K562 (cell line): ENCODE data around the gene LAMTOR5. TPM values are rescaled to one million over a fixed set of nuclear protein-coding genes. Genes with fewer than 3 reads are reported as not detected.

Experiments used
- BRD4 ChIP-seq: fragments of 200-600 bp; sonication (generic); IDR thresholded peaks from 2 replicates; pipeline ENCODE4 v1.6.1; 2017; ENCODE audit warnings: inconsistent platforms
- CEBPB ChIP-seq: fragments of 450-650 bp; IDR thresholded peaks from 2 replicates; pipeline ENCODE4 v1.6.1; 2016; ENCODE audit warnings: missing genetic modification characterization, missing compliant biosample characterization
- HNRNPUL1 ChIP-seq: fragments of 200-400 bp; formaldehyde crosslinking; IDR thresholded peaks from 2 replicates; pipeline ENCODE4 v1.6.1; 2017; ENCODE audit warnings: low read length
- MAFF ChIP-seq: IDR thresholded peaks from 2 replicates; pipeline ENCODE4 v1.6.1; 2012; ENCODE audit warnings: low read length, improper control_type of control experiment
- NR2C2 ChIP-seq, 2 experiments: fragments of 200-800 bp in 1 of 2; sonication (Bioruptor generic) in 1 of 2; sonication (generic) in 1 of 2; formaldehyde crosslinking in 1 of 2; IDR thresholded peaks; 2 replicates each; pipeline versions ENCODE4 v1.6.1 to v1.8.0; 2016 to 2022; ENCODE audit warnings: mild to moderate bottlenecking in 1 of 2, missing compliant biosample characterization in 1 of 2, missing genetic modification characterization in 1 of 2, missing genetic modification reagents in 1 of 2
- PHF21A ChIP-seq: fragments of 450-650 bp; IDR thresholded peaks from 2 replicates; pipeline ENCODE4 v1.6.1; 2017; ENCODE audit warnings: low read depth, borderline replicate concordance
- ZNF263 ChIP-seq: sonication (generic); formaldehyde crosslinking; IDR thresholded peaks from 2 replicates; pipeline ENCODE4 v1.8.0; 2022; ENCODE audit warnings: mild to moderate bottlenecking, missing genetic modification reagents, borderline replicate concordance
- polyA plus RNA-seq, 8 experiments: library from polyadenylated mRNA; depleted of rRNA in 4 of 8; stranded (reverse) in 5 of 8; unstranded in 3 of 8; fragments of >200 nt; fragmentation: Nextera tagmentation in 2 of 8; fragmentation: Illumina TruSeq in 1 of 8; extraction: Ambion mirVana in 2 of 8; extraction: Trizol in 1 of 8; gene quantifications; 2 replicates each; pipeline versions ENCODE4 v1.2.1 to v1.2.3, GENCODE V29; 2011 to 2014; ENCODE audit warnings: inconsistent platforms in 1 of 8, missing spikeins in 1 of 8
- total RNA-seq, 7 experiments: library from RNA; depleted of rRNA in 6 of 7; stranded (reverse); fragments of >200 nt in 6 of 7; fragmentation: Illumina TruSeq in 2 of 7; extraction: Trizol in 2 of 7; gene quantifications; 2 replicates each; pipeline versions ENCODE4 v1.2.1 to v1.2.3, GENCODE V29; 2011 to 2021; ENCODE audit warnings: low replicate concordance in 1 of 7
- TF ChIP-seq, protein P1 (sequence below): sonication (generic); formaldehyde crosslinking; IDR thresholded peaks from 2 replicates; pipeline ENCODE4 v1.8.0; 2022; ENCODE audit warnings: mild to moderate bottlenecking, missing genetic modification reagents
- TF ChIP-seq, protein P2 (sequence below): fragments of 450-650 bp; IDR thresholded peaks from 2 replicates; pipeline ENCODE4 v1.7.1; 2018; ENCODE audit warnings: mild to moderate bottlenecking, low read depth; ENCODE audit not compliant: partially characterized antibody
- TF ChIP-seq, protein P3 (sequence below): fragments of 200-400 bp; formaldehyde crosslinking; IDR thresholded peaks from 2 replicates; pipeline ENCODE4 v1.6.1; 2017; ENCODE audit warnings: mild to moderate bottlenecking, low read depth, low read length, moderate library complexity
- TF ChIP-seq, protein P4 (sequence below): fragments of 450-650 bp; formaldehyde crosslinking; IDR thresholded peaks from 2 replicates; pipeline ENCODE4 v1.4.0; 2020; ENCODE audit warnings: mild to moderate bottlenecking, moderate library complexity
- TF ChIP-seq, protein P5 (sequence below): sonication (generic); formaldehyde crosslinking; IDR thresholded peaks from 2 replicates; pipeline ENCODE4 v1.9.0; 2022; ENCODE audit warnings: mild to moderate bottlenecking, missing genetic modification reagents
- TF ChIP-seq, protein P6 (sequence below), 2 experiments: IDR thresholded peaks; 2 replicates each; pipeline ENCODE4 v1.6.1; 2011; ENCODE audit warnings: borderline replicate concordance in 1 of 2, control low read depth in 1 of 2, low read depth in 1 of 2, low read length in 1 of 2, mild to moderate bottlenecking in 1 of 2, mixed read lengths in 1 of 2, moderate library complexity in 1 of 2; ENCODE audit not compliant: insufficient read depth in 1 of 2, insufficient read length in 1 of 2, poor library complexity in 1 of 2, severe bottlenecking in 1 of 2; ENCODE audit errors: extremely low read depth in 1 of 2

Gene LAMTOR5
- total and polyA plus RNA-seq, 9 of the 15 experiments (the other 6 are each of a cell fraction or from before 2014, with no cell fraction given), result 118 to 712 (median 241) TPM

DNA sequence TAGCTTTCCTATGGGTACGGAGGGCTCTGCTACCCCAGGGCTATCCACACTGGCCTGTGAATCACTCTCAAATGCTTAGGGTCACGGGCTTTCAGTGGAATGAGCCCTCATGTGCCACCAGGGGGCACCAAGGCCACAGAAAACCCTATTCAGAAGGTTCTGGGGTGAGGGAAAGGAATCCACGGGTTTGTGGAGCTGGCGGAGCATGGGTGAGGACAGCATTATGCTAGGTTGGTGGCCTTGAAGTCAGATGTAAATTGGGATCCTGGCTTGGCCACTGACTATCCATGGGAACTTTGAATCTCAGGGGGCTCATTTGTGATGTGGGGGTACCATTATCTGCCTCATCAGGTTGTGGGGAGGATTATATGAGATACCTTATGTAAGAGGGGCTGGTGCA lies 5.1 kb upstream of the LAMTOR5 start (continued):
- TF ChIP-seq, protein P1, sequence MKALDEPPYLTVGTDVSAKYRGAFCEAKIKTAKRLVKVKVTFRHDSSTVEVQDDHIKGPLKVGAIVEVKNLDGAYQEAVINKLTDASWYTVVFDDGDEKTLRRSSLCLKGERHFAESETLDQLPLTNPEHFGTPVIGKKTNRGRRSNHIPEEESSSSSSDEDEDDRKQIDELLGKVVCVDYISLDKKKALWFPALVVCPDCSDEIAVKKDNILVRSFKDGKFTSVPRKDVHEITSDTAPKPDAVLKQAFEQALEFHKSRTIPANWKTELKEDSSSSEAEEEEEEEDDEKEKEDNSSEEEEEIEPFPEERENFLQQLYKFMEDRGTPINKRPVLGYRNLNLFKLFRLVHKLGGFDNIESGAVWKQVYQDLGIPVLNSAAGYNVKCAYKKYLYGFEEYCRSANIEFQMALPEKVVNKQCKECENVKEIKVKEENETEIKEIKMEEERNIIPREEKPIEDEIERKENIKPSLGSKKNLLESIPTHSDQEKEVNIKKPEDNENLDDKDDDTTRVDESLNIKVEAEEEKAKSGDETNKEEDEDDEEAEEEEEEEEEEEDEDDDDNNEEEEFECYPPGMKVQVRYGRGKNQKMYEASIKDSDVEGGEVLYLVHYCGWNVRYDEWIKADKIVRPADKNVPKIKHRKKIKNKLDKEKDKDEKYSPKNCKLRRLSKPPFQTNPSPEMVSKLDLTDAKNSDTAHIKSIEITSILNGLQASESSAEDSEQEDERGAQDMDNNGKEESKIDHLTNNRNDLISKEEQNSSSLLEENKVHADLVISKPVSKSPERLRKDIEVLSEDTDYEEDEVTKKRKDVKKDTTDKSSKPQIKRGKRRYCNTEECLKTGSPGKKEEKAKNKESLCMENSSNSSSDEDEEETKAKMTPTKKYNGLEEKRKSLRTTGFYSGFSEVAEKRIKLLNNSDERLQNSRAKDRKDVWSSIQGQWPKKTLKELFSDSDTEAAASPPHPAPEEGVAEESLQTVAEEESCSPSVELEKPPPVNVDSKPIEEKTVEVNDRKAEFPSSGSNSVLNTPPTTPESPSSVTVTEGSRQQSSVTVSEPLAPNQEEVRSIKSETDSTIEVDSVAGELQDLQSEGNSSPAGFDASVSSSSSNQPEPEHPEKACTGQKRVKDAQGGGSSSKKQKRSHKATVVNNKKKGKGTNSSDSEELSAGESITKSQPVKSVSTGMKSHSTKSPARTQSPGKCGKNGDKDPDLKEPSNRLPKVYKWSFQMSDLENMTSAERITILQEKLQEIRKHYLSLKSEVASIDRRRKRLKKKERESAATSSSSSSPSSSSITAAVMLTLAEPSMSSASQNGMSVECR (CRISPR knock-in tag), result no peak
- TF ChIP-seq, protein P2, sequence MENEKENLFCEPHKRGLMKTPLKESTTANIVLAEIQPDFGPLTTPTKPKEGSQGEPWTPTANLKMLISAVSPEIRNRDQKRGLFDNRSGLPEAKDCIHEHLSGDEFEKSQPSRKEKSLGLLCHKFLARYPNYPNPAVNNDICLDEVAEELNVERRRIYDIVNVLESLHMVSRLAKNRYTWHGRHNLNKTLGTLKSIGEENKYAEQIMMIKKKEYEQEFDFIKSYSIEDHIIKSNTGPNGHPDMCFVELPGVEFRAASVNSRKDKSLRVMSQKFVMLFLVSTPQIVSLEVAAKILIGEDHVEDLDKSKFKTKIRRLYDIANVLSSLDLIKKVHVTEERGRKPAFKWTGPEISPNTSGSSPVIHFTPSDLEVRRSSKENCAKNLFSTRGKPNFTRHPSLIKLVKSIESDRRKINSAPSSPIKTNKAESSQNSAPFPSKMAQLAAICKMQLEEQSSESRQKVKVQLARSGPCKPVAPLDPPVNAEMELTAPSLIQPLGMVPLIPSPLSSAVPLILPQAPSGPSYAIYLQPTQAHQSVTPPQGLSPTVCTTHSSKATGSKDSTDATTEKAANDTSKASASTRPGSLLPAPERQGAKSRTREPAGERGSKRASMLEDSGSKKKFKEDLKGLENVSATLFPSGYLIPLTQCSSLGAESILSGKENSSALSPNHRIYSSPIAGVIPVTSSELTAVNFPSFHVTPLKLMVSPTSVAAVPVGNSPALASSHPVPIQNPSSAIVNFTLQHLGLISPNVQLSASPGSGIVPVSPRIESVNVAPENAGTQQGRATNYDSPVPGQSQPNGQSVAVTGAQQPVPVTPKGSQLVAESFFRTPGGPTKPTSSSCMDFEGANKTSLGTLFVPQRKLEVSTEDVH, result no peak
- TF ChIP-seq MAFF (peak; percentile 32; the same call in 1 of the 2 replicates), PHF21A (no peak), ZNF263 (CRISPR knock-in tag) (no peak), CEBPB (tag) (no peak), BRD4 (no peak), HNRNPUL1 (no peak), NR2C2 (CRISPR knock-in tag; IDR thresholded peaks at IDR 0.05) (no peak), NR2C2 (tag; IDR thresholded peaks at IDR 0.05) (peak; percentile 38; the same call in 1 of the 2 replicates)
- TF ChIP-seq, protein P3, sequence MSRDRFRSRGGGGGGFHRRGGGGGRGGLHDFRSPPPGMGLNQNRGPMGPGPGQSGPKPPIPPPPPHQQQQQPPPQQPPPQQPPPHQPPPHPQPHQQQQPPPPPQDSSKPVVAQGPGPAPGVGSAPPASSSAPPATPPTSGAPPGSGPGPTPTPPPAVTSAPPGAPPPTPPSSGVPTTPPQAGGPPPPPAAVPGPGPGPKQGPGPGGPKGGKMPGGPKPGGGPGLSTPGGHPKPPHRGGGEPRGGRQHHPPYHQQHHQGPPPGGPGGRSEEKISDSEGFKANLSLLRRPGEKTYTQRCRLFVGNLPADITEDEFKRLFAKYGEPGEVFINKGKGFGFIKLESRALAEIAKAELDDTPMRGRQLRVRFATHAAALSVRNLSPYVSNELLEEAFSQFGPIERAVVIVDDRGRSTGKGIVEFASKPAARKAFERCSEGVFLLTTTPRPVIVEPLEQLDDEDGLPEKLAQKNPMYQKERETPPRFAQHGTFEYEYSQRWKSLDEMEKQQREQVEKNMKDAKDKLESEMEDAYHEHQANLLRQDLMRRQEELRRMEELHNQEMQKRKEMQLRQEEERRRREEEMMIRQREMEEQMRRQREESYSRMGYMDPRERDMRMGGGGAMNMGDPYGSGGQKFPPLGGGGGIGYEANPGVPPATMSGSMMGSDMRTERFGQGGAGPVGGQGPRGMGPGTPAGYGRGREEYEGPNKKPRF, result no peak
- TF ChIP-seq, protein P4, sequence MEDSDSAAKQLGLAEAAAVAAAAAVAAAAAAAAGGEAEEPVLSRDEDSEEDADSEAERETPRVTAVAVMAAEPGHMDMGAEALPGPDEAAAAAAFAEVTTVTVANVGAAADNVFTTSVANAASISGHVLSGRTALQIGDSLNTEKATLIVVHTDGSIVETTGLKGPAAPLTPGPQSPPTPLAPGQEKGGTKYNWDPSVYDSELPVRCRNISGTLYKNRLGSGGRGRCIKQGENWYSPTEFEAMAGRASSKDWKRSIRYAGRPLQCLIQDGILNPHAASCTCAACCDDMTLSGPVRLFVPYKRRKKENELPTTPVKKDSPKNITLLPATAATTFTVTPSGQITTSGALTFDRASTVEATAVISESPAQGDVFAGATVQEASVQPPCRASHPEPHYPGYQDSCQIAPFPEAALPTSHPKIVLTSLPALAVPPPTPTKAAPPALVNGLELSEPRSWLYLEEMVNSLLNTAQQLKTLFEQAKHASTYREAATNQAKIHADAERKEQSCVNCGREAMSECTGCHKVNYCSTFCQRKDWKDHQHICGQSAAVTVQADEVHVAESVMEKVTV (CRISPR knock-in tag), result peak; percentile 98
- TF ChIP-seq, protein P5, sequence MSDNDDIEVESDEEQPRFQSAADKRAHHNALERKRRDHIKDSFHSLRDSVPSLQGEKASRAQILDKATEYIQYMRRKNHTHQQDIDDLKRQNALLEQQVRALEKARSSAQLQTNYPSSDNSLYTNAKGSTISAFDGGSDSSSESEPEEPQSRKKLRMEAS, result peak; percentile 71
- TF ChIP-seq, protein P6, sequence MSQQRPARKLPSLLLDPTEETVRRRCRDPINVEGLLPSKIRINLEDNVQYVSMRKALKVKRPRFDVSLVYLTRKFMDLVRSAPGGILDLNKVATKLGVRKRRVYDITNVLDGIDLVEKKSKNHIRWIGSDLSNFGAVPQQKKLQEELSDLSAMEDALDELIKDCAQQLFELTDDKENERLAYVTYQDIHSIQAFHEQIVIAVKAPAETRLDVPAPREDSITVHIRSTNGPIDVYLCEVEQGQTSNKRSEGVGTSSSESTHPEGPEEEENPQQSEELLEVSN (IDR thresholded peaks at IDR 0.05; ENCODE audit: borderline replicate concordance in 1 of 2, extremely low read depth in 1 of 2, insufficient read depth in 1 of 2, insufficient read length in 1 of 2, low read depth in 1 of 2, low read length in 1 of 2, poor library complexity in 1 of 2, severe bottlenecking in 1 of 2), result peak; percentile 19 to 30
